Liver (tissue), 9 donors: ENCODE results near the gene CHP1. TPM values are rescaled to one million over a fixed set of nuclear protein-coding genes. Genes with fewer than 3 reads are reported as not detected.

Experiments used
- DNase-seq: peaks from one replicate; pipeline ENCODE4 v3.0.0-alpha.2; 2017; ENCODE audit warnings: low spot score
- H3K27ac ChIP-seq, 2 donors: one replicate each; pipeline ENCODE4 v1.7.0; 2013; ENCODE audit warnings: inconsistent platforms in 2 of 2, low read length in 2 of 2, control low read depth in 1 of 2, low read depth in 1 of 2, mild to moderate bottlenecking in 1 of 2
- H3K27me3 ChIP-seq, 4 donors: one replicate each; pipeline versions ENCODE4 v1.6.1 to v1.7.0; 2013; ENCODE audit warnings: low read length in 3 of 4, inconsistent platforms in 1 of 4, mild to moderate bottlenecking in 1 of 4, moderate library complexity in 1 of 4; ENCODE audit not compliant: control insufficient read depth in 4 of 4, insufficient read depth in 4 of 4
- H3K36me3 ChIP-seq, 4 donors: one replicate each; pipeline versions ENCODE4 v1.6.1 to v1.7.0; 2013; ENCODE audit warnings: low read length in 3 of 4, mild to moderate bottlenecking in 3 of 4, low read depth in 1 of 4, moderate library complexity in 1 of 4; ENCODE audit not compliant: control insufficient read depth in 4 of 4, insufficient read depth in 3 of 4
- H3K4me1 ChIP-seq, 4 donors: one replicate each; pipeline versions ENCODE4 v1.6.1 to v1.7.0; 2013; ENCODE audit warnings: low read length in 3 of 4, mild to moderate bottlenecking in 3 of 4, moderate library complexity in 1 of 4; ENCODE audit not compliant: control insufficient read depth in 4 of 4, insufficient read depth in 4 of 4
- H3K4me3 ChIP-seq, 3 donors: one replicate each; pipeline versions ENCODE4 v1.6.1 to v1.7.0; 2013; ENCODE audit warnings: low read length in 3 of 3, control low read depth in 1 of 3, low read depth in 1 of 3, mild to moderate bottlenecking in 1 of 3
- H3K9ac ChIP-seq, 2 donors: one replicate each; pipeline ENCODE4 v1.7.0; 2013; ENCODE audit warnings: low read length in 2 of 2, mild to moderate bottlenecking in 2 of 2, moderate library complexity in 2 of 2, control low read depth in 1 of 2, low read depth in 1 of 2
- H3K9me3 ChIP-seq, 4 donors: one replicate each; pipeline versions ENCODE4 v1.6.1 to v1.7.0; 2013; ENCODE audit warnings: low read length in 3 of 4; ENCODE audit not compliant: control insufficient read depth in 4 of 4
- ATF3 ChIP-seq: IDR thresholded peaks from 2 replicates; pipeline ENCODE4 v1.6.1; 2016; ENCODE audit warnings: antibody characterized with exemption
- CTCF ChIP-seq: fragments of 150-350 bp; IDR thresholded peaks from 2 replicates; pipeline ENCODE4 v1.5.1; 2017; ENCODE audit warnings: improper control_type of control experiment, low read depth, low read length; ENCODE audit not compliant: missing input control
- EGR1 ChIP-seq, 2 donors: IDR thresholded peaks; 2 replicates each; pipeline ENCODE4 v1.6.1; 2016 to 2018; ENCODE audit warnings: antibody characterized with exemption in 2 of 2, low read depth in 2 of 2
- FOXA1 ChIP-seq: IDR thresholded peaks from 2 replicates; pipeline ENCODE4 v1.6.1; 2016; ENCODE audit warnings: antibody characterized with exemption
- FOXA2 ChIP-seq: IDR thresholded peaks from 2 replicates; pipeline ENCODE4 v1.6.1; 2016; ENCODE audit warnings: antibody characterized with exemption
- GABPA ChIP-seq, 2 donors: IDR thresholded peaks in 1 of 2; conservative IDR thresholded peaks in 1 of 2; 2 replicates each; pipeline ENCODE4 v1.6.1; 2016; ENCODE audit warnings: antibody characterized with exemption in 2 of 2, mild to moderate bottlenecking in 1 of 2, moderate library complexity in 1 of 2
- HNF4A ChIP-seq, 2 donors: conservative IDR thresholded peaks; 2 replicates each; pipeline ENCODE4 v1.6.1; 2016; ENCODE audit warnings: antibody characterized with exemption in 2 of 2, mild to moderate bottlenecking in 2 of 2
- HNF4G ChIP-seq: IDR thresholded peaks from 2 replicates; pipeline ENCODE4 v1.6.1; 2016; ENCODE audit warnings: antibody characterized with exemption
- JUND ChIP-seq, 2 donors: IDR thresholded peaks; 2 replicates each; pipeline ENCODE4 v1.6.1; 2016; ENCODE audit warnings: antibody characterized with exemption in 2 of 2
- MAX ChIP-seq: IDR thresholded peaks from 2 replicates; pipeline ENCODE4 v1.6.1; 2016; ENCODE audit warnings: antibody characterized with exemption
- NR2F2 ChIP-seq: IDR thresholded peaks from 2 replicates; pipeline ENCODE4 v1.6.1; 2016; ENCODE audit warnings: antibody characterized with exemption
- RAD21 ChIP-seq, 2 donors: IDR thresholded peaks; 2 replicates each; pipeline ENCODE4 v1.6.1; 2016; ENCODE audit warnings: antibody characterized with exemption in 2 of 2, mild to moderate bottlenecking in 2 of 2
- REST ChIP-seq: IDR thresholded peaks from 2 replicates; pipeline ENCODE4 v1.6.1; 2016; ENCODE audit warnings: antibody characterized with exemption, mild to moderate bottlenecking
- RXRA ChIP-seq, 2 donors: IDR thresholded peaks; 2 replicates each; pipeline ENCODE4 v1.6.1; 2017 to 2018; ENCODE audit warnings: antibody characterized with exemption in 2 of 2, mild to moderate bottlenecking in 1 of 2
- SP1 ChIP-seq: IDR thresholded peaks from 2 replicates; pipeline ENCODE4 v1.6.1; 2018; ENCODE audit warnings: antibody characterized with exemption, mild to moderate bottlenecking
- TAF1 ChIP-seq: conservative IDR thresholded peaks from 2 replicates; pipeline ENCODE4 v1.6.1; 2016; ENCODE audit warnings: antibody characterized with exemption, mild to moderate bottlenecking
- YY1 ChIP-seq: IDR thresholded peaks from 2 replicates; pipeline ENCODE4 v1.6.1; 2016; ENCODE audit warnings: antibody characterized with exemption, mild to moderate bottlenecking
- ZBTB33 ChIP-seq: IDR thresholded peaks from 2 replicates; pipeline ENCODE4 v1.6.1; 2016; ENCODE audit warnings: antibody characterized with exemption
- WGBS: extraction: QIAGEN DNeasy Blood & Tissue Kit; methylation state at CpG from one replicate; pipeline ENCODE4 v1.1.7; 2013; 5-methylcytosine and 5-hydroxymethylcytosine counted together
- polyA plus RNA-seq, 2 donors: library from polyadenylated mRNA; stranded (reverse) in 1 of 2; unstranded in 1 of 2; fragments of 200-250 nt in 1 of 2; fragments of >200 nt in 1 of 2; fragmentation: Nextera tagmentation in 1 of 2; extraction: Ambion mirVana in 1 of 2; gene quantifications; one replicate each; pipeline versions ENCODE4 v1.2.1 to v1.2.3, GENCODE V29; 2013 to 2015
- total RNA-seq, 2 donors: library from RNA; depleted of rRNA; stranded (reverse); fragments of >200 nt; gene quantifications; one replicate each; pipeline ENCODE4 v1.2.3, GENCODE V29; 2014
- donor health status: healthy.
- donor health status: healthy.
- donor health status: healthy.
- donor health status: healthy.
- donor health status: healthy.

CHP1 gene
- total and polyA plus RNA-seq, 4 donors: 87.4 to 162 (median 117) TPM

GRCh38 chr15:41199470-41199869 lies 31.6 kb upstream of the CHP1 start:
- H3K36me3 ChIP-seq: no peaks in the 10 kb centered on the region
- H3K9me3 ChIP-seq: no peaks in the 10 kb centered on the region
- no peaks in the 10 kb centered on the region for H3K27me3 ChIP-seq
- no peak for DNase-seq
- H3K4me1 ChIP-seq: no peaks in the 10 kb centered on the region
- no peak overlapping the region for H3K27ac ChIP-seq
- TF ChIP-seq CTCF (no peak), FOXA1 (no peak), MAX (no peak), ATF3 (no peak), SP1 (no peak), EGR1 (IDR thresholded peaks at IDR 0.05; ENCODE audit: low read depth in 2 of 2) (no peak), RXRA (IDR thresholded peaks at IDR 0.05) (no peak), NR2F2 (no peak), ZBTB33 (no peak), JUND (IDR thresholded peaks at IDR 0.05) (no peak), FOXA2 (no peak), RAD21 (IDR thresholded peaks at IDR 0.05) (no peak), TAF1 (no peak), YY1 (no peak), GABPA (IDR thresholded peaks at IDR 0.05 in 1 of 2, conservative IDR thresholded peaks at IDR 0.05 in 1 of 2) (no peak), HNF4G (no peak), HNF4A (conservative IDR thresholded peaks at IDR 0.05) (no peak), REST (no peak)
- H3K9ac ChIP-seq: no peak overlapping the region
- H3K4me3 ChIP-seq: no peak overlapping the region

GRCh38 chr15:41203395-41203794 lies 27.7 kb upstream of the CHP1 start:
- Histone ChIP-seq H3K36me3 (no peaks in the 10 kb centered on the region), H3K4me3 (no peak overlapping the region), H3K9ac (no peak overlapping the region), H3K4me1 (no peaks in the 10 kb centered on the region), H3K27me3 (no peaks in the 10 kb centered on the region), H3K9me3 (no peaks in the 10 kb centered on the region), H3K27ac (no peak overlapping the region)
- TF ChIP-seq ZBTB33: no peak
- DNase-seq: no peak
- 90% methylated on average over 7 of the region's 7 CpGs for WGBS
